DOHH2 (cell line): ENCODE measurements around the gene SNX19.

Experiments used
- CTCF ChIP-seq: fragments of 200-600 bp; sonication (generic); IDR thresholded peaks from one replicate; pipeline ENCODE4 v1.5.1; 2014; ENCODE audit warnings: antibody characterized with exemption, mild to moderate bottlenecking, low read depth, low read length; ENCODE audit not compliant: poor library complexity, severe bottlenecking
- EZH2phosphoT487 ChIP-seq: fragments of 200-600 bp; sonication (generic); IDR thresholded peaks from 2 replicates; pipeline ENCODE4 v1.6.1; 2017; ENCODE audit warnings: borderline replicate concordance, mild to moderate bottlenecking, antibody characterized with exemption, low read length, moderate library complexity, mixed read lengths

DNA sequence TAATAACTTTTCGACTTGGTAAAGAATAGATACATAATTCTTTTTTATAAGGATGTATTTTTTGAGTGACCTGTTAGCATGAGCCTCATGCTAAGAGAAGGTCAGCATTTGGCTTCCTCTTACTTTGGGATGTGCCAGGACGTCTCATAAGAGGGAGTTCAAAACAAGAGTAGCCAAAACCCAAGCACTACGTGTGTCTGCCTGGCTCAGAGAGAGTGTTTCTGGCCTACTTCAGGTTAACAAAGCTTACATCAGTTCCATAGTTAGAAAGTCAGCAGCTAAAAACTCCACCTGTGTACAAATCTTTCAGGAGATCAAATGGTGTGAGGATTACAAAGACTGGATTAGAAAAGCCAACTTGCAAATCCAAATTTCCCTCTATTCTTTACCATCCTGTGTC, 13.9 kb downstream of the SNX19 start:
- TF ChIP-seq CTCF: no peak
- no peak for TF ChIP-seq EZH2phosphoT487
